PC-9 (cell line): ENCODE results near the gene WWC2.
"Not testable (repeated sequence)": the region's sequence is repeated elsewhere in the genome, so short reads cannot be mapped to it uniquely, and the experiment has no call there.

Source experiments
- CTCF ChIP-seq: fragments of 200-600 bp; sonication (generic); conservative IDR thresholded peaks from 2 replicates; pipeline ENCODE4 v1.6.1; 2017; ENCODE audit warnings: mixed run types, antibody characterized with exemption, mild to moderate bottlenecking, moderate library complexity
- EZH2 ChIP-seq: fragments of 200-600 bp; sonication (generic); IDR thresholded peaks from 2 replicates; pipeline ENCODE4 v1.8.0; 2017; ENCODE audit warnings: antibody characterized with exemption, low read depth

- not testable (repeated sequence) for TF ChIP-seq CTCF, EZH2
Observed at GRCh38 chr4:183152232-183152631, 53.2 kb downstream of the WWC2 start.
